ENCODE data around the gene SDS. TPM values are rescaled to one million over a fixed set of nuclear protein-coding genes. Genes with fewer than 3 reads are reported as not detected.

SDS gene
- total and polyA plus RNA-seq, 2 donors (not counting 1 experiment from before 2014, with no cell fraction given): 0.09 TPM; not detected in 1

DNA sequence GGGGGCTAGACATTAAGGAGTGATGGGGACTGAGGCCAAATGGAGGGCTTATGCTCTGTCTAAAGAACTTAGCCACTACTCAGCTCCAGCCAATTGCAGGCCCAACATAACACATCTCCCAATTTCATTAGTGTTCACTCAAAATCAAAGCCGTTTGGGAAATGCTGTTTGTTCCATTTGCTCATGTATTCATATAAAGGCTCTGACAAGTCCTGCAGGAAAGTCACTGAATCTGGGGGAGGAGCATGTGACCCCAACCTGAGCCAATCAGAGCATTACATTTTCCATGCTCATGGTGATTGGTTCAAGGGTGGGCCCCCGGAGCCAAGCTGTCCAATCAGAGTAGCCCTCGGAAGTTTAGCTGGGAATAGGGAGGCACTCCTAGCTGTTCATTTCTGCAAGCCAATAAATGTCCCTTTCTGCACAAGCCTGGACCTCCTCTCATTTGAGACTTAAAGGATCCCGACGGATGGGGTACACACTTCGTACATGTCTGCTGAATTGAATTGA is 39.4 kb upstream of the SDS start:
- no peak overlapping the region for H3K9ac ChIP-seq (ENCODE audit: low read length)
- no peaks in the 10 kb centered on the region for H4K20me1 ChIP-seq (ENCODE audit: control insufficient read depth, insufficient read depth, low read length, poor library complexity, severe bottlenecking)
- 94% methylated on average over 6 of the region's 6 CpGs for WGBS (ENCODE audit: insufficient coverage)
- DNase-seq (no peak), ATAC-seq (ENCODE audit: low read depth) (no peak)
- peaks cover 0 to 19% (median 0%) of the 10 kb centered on the region in 3 donors for H3K9me3 ChIP-seq (ENCODE audit: control extremely low read depth in 1 of 3, control insufficient read depth in 2 of 3, insufficient read depth in 1 of 3, low read length in 2 of 3)
- Mint-ChIP-seq H3K27ac (no peak overlapping the region), H3K4me3 (no peak overlapping the region), H3K4me1 (no peaks in the 10 kb centered on the region), H3K9me3 (ENCODE audit: insufficient read depth) (no peaks in the 10 kb centered on the region), H3K27me3 (peaks cover 35% of the 10 kb centered on the region)
- no peak overlapping the region for H3K27ac ChIP-seq (ENCODE audit: low read length in 2 of 2)
- H3K4me1 ChIP-seq (ENCODE audit: control insufficient read depth in 2 of 2, insufficient read depth in 2 of 2, low read length in 2 of 2): no peaks in the 10 kb centered on the region
- intact Hi-C loops (cut with micrococcal nuclease): no loop called here
- ChIA-PET POLR2A (no interaction called here), CTCF (no interaction called here)
- H2AFZ ChIP-seq (ENCODE audit: insufficient read depth, low read depth, low read length, poor library complexity, severe bottlenecking): no peak overlapping the region
- H3K27me3 ChIP-seq (replicated peaks in 1 of 4; ENCODE audit: control extremely low read depth in 1 of 4, control insufficient read depth in 3 of 4, insufficient read depth in 4 of 4, low read length in 3 of 4): peaks cover 0 to 28% (median 10%) of the 10 kb centered on the region in 4 experiments
- no peaks in the 10 kb centered on the region for H3K79me2 ChIP-seq (ENCODE audit: control insufficient read depth, insufficient read depth, low read length)
- H3K36me3 ChIP-seq (replicated peaks in 1 of 2; ENCODE audit: control extremely low read depth in 1 of 2, control insufficient read depth in 1 of 2, extremely low read depth in 1 of 2, insufficient read depth in 2 of 2, low read length in 1 of 2): no peaks in the 10 kb centered on the region
- no peak overlapping the region for H3K4me3 ChIP-seq (ENCODE audit: control extremely low read depth in 1 of 5, extremely low read depth in 1 of 5, insufficient read depth in 1 of 5, low read depth in 2 of 5, low read length in 4 of 5)
- TF ChIP-seq EZH2 (IDR thresholded peaks at IDR 0.05; ENCODE audit: borderline replicate concordance, insufficient read depth, low read depth, low read length, poor library complexity, severe bottlenecking): no peak
- TF ChIP-seq, protein P1, sequence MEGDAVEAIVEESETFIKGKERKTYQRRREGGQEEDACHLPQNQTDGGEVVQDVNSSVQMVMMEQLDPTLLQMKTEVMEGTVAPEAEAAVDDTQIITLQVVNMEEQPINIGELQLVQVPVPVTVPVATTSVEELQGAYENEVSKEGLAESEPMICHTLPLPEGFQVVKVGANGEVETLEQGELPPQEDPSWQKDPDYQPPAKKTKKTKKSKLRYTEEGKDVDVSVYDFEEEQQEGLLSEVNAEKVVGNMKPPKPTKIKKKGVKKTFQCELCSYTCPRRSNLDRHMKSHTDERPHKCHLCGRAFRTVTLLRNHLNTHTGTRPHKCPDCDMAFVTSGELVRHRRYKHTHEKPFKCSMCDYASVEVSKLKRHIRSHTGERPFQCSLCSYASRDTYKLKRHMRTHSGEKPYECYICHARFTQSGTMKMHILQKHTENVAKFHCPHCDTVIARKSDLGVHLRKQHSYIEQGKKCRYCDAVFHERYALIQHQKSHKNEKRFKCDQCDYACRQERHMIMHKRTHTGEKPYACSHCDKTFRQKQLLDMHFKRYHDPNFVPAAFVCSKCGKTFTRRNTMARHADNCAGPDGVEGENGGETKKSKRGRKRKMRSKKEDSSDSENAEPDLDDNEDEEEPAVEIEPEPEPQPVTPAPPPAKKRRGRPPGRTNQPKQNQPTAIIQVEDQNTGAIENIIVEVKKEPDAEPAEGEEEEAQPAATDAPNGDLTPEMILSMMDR (IDR thresholded peaks at IDR 0.05): no peak
- no peak overlapping the region for H3K4me2 ChIP-seq (replicated peaks; ENCODE audit: low read depth, low read length, poor library complexity, severe bottlenecking)

DNA sequence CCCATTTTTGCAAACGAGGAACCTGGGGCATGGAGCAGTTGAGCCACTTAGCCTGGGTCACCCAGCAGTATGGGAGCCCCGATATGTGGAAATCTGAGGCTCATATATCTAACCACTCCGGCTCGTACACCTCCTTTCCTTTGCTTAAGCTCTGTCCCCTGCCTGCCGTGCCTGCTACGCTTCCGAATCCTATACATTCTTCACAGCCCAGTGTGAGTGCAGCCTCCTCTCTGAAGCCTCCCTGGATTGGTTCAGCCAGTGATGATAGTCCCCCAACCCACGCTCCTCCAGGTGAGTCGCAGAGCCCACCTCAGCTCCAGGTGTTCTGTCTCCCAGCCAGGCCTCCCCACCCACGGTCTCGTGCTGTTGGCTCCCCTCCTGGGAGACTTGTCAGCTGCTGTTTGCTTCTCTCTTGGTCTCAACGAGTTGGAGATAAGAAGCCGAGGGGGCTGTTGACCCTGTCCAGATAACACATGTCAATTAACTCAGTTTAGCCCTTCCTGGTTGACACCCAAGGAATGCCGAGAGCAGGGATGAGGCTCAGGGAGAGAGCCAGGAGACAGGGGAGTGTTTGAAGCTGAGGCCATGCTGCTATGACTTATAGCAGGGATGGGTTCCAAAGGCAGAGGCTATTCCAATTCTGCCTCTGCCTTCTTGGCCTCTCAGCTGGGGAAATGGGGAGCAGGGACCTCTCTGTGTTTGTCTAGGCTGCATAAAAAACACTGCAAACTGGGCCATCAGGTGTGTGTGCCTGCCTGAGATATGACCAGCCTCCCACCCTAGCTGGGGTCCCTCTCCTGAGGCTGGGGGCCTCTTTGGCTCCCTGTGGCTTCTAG is 37.5 kb upstream of the SDS start:
- DNase-seq (no peak), ATAC-seq (ENCODE audit: low read depth) (no peak)
- peaks cover 24% of the 10 kb centered on the region for H3K27me3 Mint-ChIP-seq
- H3K4me2 ChIP-seq (replicated peaks; ENCODE audit: low read depth, low read length, poor library complexity, severe bottlenecking): no peak overlapping the region
- H3K27me3 ChIP-seq (replicated peaks in 1 of 4; ENCODE audit: control extremely low read depth in 1 of 4, control insufficient read depth in 3 of 4, insufficient read depth in 4 of 4, low read length in 3 of 4): peaks cover 0 to 28% (median 9%) of the 10 kb centered on the region in 4 experiments
- H4K20me1 ChIP-seq (ENCODE audit: control insufficient read depth, insufficient read depth, low read length, poor library complexity, severe bottlenecking): no peaks in the 10 kb centered on the region
- H3K4me3 Mint-ChIP-seq: no peak overlapping the region
- H3K9me3 ChIP-seq (ENCODE audit: control extremely low read depth in 1 of 3, control insufficient read depth in 2 of 3, insufficient read depth in 1 of 3, low read length in 2 of 3): peaks cover 0 to 12% (median 0%) of the 10 kb centered on the region in 3 donors
- H3K27ac ChIP-seq (ENCODE audit: low read length in 2 of 2): no peak overlapping the region
- no peak overlapping the region for H3K9ac ChIP-seq (ENCODE audit: low read length)
- intact Hi-C loops (cut with micrococcal nuclease): no loop called here
- H3K4me1 ChIP-seq (ENCODE audit: control insufficient read depth in 2 of 2, insufficient read depth in 2 of 2, low read length in 2 of 2): no peaks in the 10 kb centered on the region
- H3K9me3 Mint-ChIP-seq (ENCODE audit: insufficient read depth): no peaks in the 10 kb centered on the region
- no peaks in the 10 kb centered on the region for H3K36me3 ChIP-seq (replicated peaks in 1 of 2; ENCODE audit: control extremely low read depth in 1 of 2, control insufficient read depth in 1 of 2, extremely low read depth in 1 of 2, insufficient read depth in 2 of 2, low read length in 1 of 2)
- H3K4me1 Mint-ChIP-seq: no peaks in the 10 kb centered on the region
- ChIA-PET POLR2A (no interaction called here), CTCF (interaction anchor here (1.2 kb wide), 1 partner anchor 130 kb away, joined by 4 read pairs; no protein-coding TSS in a partner anchor)
- H3K27ac Mint-ChIP-seq: no peak overlapping the region
- TF ChIP-seq, protein P1 (IDR thresholded peaks at IDR 0.05): no peak
- no peak for TF ChIP-seq EZH2 (IDR thresholded peaks at IDR 0.05; ENCODE audit: borderline replicate concordance, insufficient read depth, low read depth, low read length, poor library complexity, severe bottlenecking)
- H3K4me3 ChIP-seq (ENCODE audit: control extremely low read depth in 1 of 5, extremely low read depth in 1 of 5, insufficient read depth in 1 of 5, low read depth in 2 of 5, low read length in 4 of 5): no peak overlapping the region
- 87% methylated on average over 14 of the region's 14 CpGs for WGBS (ENCODE audit: insufficient coverage)
- H3K79me2 ChIP-seq (ENCODE audit: control insufficient read depth, insufficient read depth, low read length): no peaks in the 10 kb centered on the region
- H2AFZ ChIP-seq (ENCODE audit: insufficient read depth, low read depth, low read length, poor library complexity, severe bottlenecking): no peak overlapping the region

All from B cell (primary cell).